ENCODE measurements around the gene CEBPZOS. TPM values are rescaled to one million over a fixed set of nuclear protein-coding genes. Genes with fewer than 3 reads are reported as not detected.

The CEBPZOS gene
- total and polyA plus RNA-seq, 9 of the 15 experiments (the other 6 are each of a cell fraction or from before 2014, with no cell fraction given), result 21.7 to 64.8 (median 46.7) TPM

GRCh38 chr2:37196320-37197195 is at the start of gene CEBPZOS (continued):
- TF ChIP-seq USF2 (CRISPR knock-in tag; IDR thresholded peaks at IDR 0.05) (peak; percentile 13; the same call in 1 of the 2 replicates), FOXP4 (CRISPR knock-in tag; IDR thresholded peaks at IDR 0.05; ENCODE audit: borderline replicate concordance) (peak; percentile 85; the same call in 1 of the 2 replicates), RBFOX2 (IDR thresholded peaks at IDR 0.05; ENCODE audit: low read depth, low read length) (peak; percentile 93), ZFP30 (CRISPR knock-in tag; IDR thresholded peaks at IDR 0.05; ENCODE audit: borderline replicate concordance) (no peak), SIN3A (IDR thresholded peaks at IDR 0.05; ENCODE audit: borderline replicate concordance in 2 of 2, control insufficient read depth in 1 of 2, low read depth in 2 of 2, low read length in 2 of 2) (0 out of 4 replicates have a peak, but pooled peaks of 1 of the 2 experiments have one; percentile 63), ZFP91 (CRISPR knock-in tag; IDR thresholded peaks at IDR 0.05) (0 out of 2 replicates have a peak, but pooled peaks have one; percentile 34), MTF1 (CRISPR knock-in tag; IDR thresholded peaks at IDR 0.05; ENCODE audit: borderline replicate concordance) (no peak), USF1 (CRISPR knock-in tag; IDR thresholded peaks at IDR 0.05) (peak; percentile 37; the same call in 1 of the 2 replicates), OTX1 (CRISPR knock-in tag; IDR thresholded peaks at IDR 0.05) (0 out of 2 replicates have a peak, but pooled peaks have one; percentile 50), MYNN (IDR thresholded peaks at IDR 0.05) (no peak), MYNN (CRISPR knock-in tag; IDR thresholded peaks at IDR 0.05) (no peak), SREBF2 (CRISPR knock-in tag; IDR thresholded peaks at IDR 0.05) (no peak), IRF2 (CRISPR knock-in tag; IDR thresholded peaks at IDR 0.05) (no peak), NFIX (CRISPR knock-in tag; IDR thresholded peaks at IDR 0.05; ENCODE audit: low read depth) (no peak)
